Mesendoderm (in vitro differentiated cells): ENCODE measurements around the gene LAMB1.
A peak's percentile ranks its signal among the peaks of the same experiment; 100 is the strongest.
"Not testable (repeated sequence)": the region's sequence is repeated elsewhere in the genome, so short reads cannot be mapped to it uniquely, and the experiment has no call there.

Source experiments
- DNase-seq: peaks from one replicate; pipeline ENCODE4 v3.0.0; 2013
- H2AK5ac ChIP-seq: 2 replicates; pipeline ENCODE4 v1.6.1; 2013; ENCODE audit warnings: low read length, inconsistent platforms
- H2BK120ac ChIP-seq: 2 replicates; pipeline ENCODE4 v1.6.1; 2013; ENCODE audit warnings: low read depth, mild to moderate bottlenecking, low read length, moderate library complexity, mixed read lengths
- H2BK15ac ChIP-seq: replicated peaks from 2 replicates; pipeline ENCODE4 v1.6.1; 2013; ENCODE audit warnings: low read depth, mild to moderate bottlenecking, moderate library complexity
- H2BK5ac ChIP-seq: 2 replicates; pipeline ENCODE4 v1.6.1; 2013; ENCODE audit warnings: low read length, inconsistent platforms
- H3K18ac ChIP-seq: 2 replicates; pipeline ENCODE4 v1.6.1; 2013; ENCODE audit warnings: mild to moderate bottlenecking, low read length, mixed read lengths
- H3K23ac ChIP-seq: one replicate; pipeline ENCODE4 v1.6.1; 2013; ENCODE audit warnings: low read length
- H3K27ac ChIP-seq: 2 replicates; pipeline ENCODE4 v1.5.1; 2013; ENCODE audit warnings: low read depth, mild to moderate bottlenecking, inconsistent platforms, low read length, moderate library complexity
- H3K27me3 ChIP-seq: 2 replicates; pipeline ENCODE4 v1.6.1; 2013; ENCODE audit warnings: low read length, control low read depth, mild to moderate bottlenecking, inconsistent platforms; ENCODE audit not compliant: insufficient read depth, poor library complexity
- H3K36me3 ChIP-seq: 2 replicates; pipeline ENCODE4 v1.6.1; 2013; ENCODE audit warnings: low read length, inconsistent platforms; ENCODE audit not compliant: control insufficient read depth, insufficient read depth
- H3K4ac ChIP-seq: one replicate; pipeline ENCODE4 v1.6.1; 2013; ENCODE audit warnings: low read depth, mild to moderate bottlenecking, low read length, moderate library complexity
- H3K4me1 ChIP-seq: 2 replicates; pipeline ENCODE4 v1.6.1; 2013; ENCODE audit warnings: low read depth, low read length, inconsistent platforms; ENCODE audit not compliant: control insufficient read depth
- H3K4me2 ChIP-seq: 2 replicates; pipeline ENCODE4 v1.6.1; 2013; ENCODE audit warnings: low read length
- H3K4me3 ChIP-seq: 2 replicates; pipeline ENCODE4 v1.5.1; 2013; ENCODE audit warnings: mild to moderate bottlenecking, low read length
- H3K56ac ChIP-seq: one replicate; pipeline ENCODE4 v1.6.1; 2013; ENCODE audit warnings: low read length
- H3K79me1 ChIP-seq: 2 replicates; pipeline ENCODE4 v1.6.1; 2013; ENCODE audit warnings: low read length, inconsistent platforms
- H3K79me2 ChIP-seq: 2 replicates; pipeline ENCODE4 v1.6.1; 2013; ENCODE audit warnings: mild to moderate bottlenecking, low read length; ENCODE audit not compliant: control insufficient read depth, insufficient read depth
- H3K9ac ChIP-seq: 2 replicates; pipeline ENCODE4 v1.6.1; 2013; ENCODE audit warnings: low read length, inconsistent platforms
- H4K5ac ChIP-seq: one replicate; pipeline ENCODE4 v1.6.1; 2013; ENCODE audit warnings: low read length
- H4K8ac ChIP-seq: one replicate; pipeline ENCODE4 v1.6.1; 2013; ENCODE audit warnings: low read depth, mild to moderate bottlenecking, control low read depth, low read length, moderate library complexity
- WGBS: extraction: QIAGEN DNeasy Blood & Tissue Kit; methylation state at CpG from one replicate; pipeline ENCODE4 v1.1.7; 2013; ENCODE audit warnings: low lambda C conversion rate, missing lambda C conversion rate; ENCODE audit not compliant: insufficient coverage; ENCODE audit errors: extremely low coverage; 5-methylcytosine and 5-hydroxymethylcytosine counted together

The LAMB1 gene

DNA sequence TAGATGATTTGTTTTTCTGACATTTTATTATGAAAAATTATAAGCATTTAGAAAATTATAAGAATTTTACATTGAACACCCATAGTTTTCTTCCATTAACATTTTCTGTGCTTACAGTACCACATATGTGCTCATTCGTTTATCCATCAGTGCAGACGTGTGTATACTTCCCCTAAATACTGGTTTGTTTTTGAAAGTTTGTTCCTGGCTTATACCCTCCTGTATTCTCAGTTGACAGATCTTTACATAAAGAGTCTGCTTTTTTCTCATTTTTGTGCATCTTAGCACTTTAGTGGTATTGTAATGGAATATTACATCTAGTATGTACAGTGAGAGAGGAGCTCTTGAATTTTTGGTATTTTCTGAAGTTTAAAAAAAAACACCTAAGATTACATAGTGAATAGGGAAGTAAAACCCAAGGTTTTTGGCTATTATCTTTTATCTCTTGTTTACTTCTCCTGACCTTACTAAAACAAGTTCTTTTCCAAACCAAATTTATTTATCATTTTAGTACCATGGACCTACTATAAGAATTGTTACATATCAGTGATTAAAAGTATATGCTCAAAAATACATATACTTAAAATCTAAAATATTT is 103.9 kb downstream of the LAMB1 start:
- no peak overlapping the region for H3K23ac ChIP-seq
- H3K4me3 ChIP-seq: no peak overlapping the region
- H4K5ac ChIP-seq: no peak overlapping the region
- peaks cover 2% of the 10 kb centered on the region for H3K36me3 ChIP-seq
- no peaks in the 10 kb centered on the region for H3K27me3 ChIP-seq
- H2BK15ac ChIP-seq: no peak overlapping the region
- no peak overlapping the region for H3K56ac ChIP-seq
- H3K4ac ChIP-seq: no peak overlapping the region
- H3K27ac ChIP-seq: no peak overlapping the region
- no peak overlapping the region for H2BK120ac ChIP-seq
- no peak overlapping the region for H4K8ac ChIP-seq
- peaks cover 5% of the 10 kb centered on the region for H3K79me2 ChIP-seq
- DNase-seq: no peak
- no peak overlapping the region for H2AK5ac ChIP-seq
- WGBS: no CpG with 5 or more reads among the region's 2 CpGs
- H3K9ac ChIP-seq: no peak overlapping the region
- H3K4me2 ChIP-seq: no peak overlapping the region
- H2BK5ac ChIP-seq: no peak overlapping the region
- no peaks in the 10 kb centered on the region for H3K4me1 ChIP-seq
- no peak overlapping the region for H3K18ac ChIP-seq
- peaks cover 10% of the 10 kb centered on the region for H3K79me1 ChIP-seq

DNA sequence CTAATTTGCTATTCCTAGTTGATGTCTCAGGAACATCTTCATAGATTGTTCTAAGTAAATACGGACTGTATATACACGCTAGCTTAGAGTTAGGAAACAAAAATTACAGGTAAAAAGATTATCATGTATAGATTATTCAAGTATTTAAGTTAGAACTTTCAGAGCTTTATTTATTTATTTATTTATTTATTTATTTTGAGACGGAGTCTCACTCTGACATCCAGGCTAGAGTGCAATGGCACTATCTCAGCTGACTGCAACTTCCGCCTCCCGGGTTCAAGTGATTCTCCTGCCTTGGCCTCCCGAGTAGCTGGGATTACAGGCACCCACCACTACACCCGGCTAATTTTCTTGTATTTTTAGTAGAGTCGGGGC is 110.6 kb downstream of the LAMB1 start:
- H2AK5ac ChIP-seq, H3K4ac ChIP-seq, H3K56ac ChIP-seq, H4K5ac ChIP-seq, H2BK120ac ChIP-seq, H3K36me3 ChIP-seq, H4K8ac ChIP-seq, DNase-seq, H3K9ac ChIP-seq, H3K4me2 ChIP-seq, H3K4me1 ChIP-seq, H3K27me3 ChIP-seq, H3K4me3 ChIP-seq, H3K27ac ChIP-seq, H3K18ac ChIP-seq, H2BK15ac ChIP-seq, H2BK5ac ChIP-seq, H3K23ac ChIP-seq: not testable (repeated sequence)
- peaks cover 19% of the 10 kb centered on the region for H3K79me1 ChIP-seq
- peaks cover 14% of the 10 kb centered on the region for H3K79me2 ChIP-seq
- WGBS: no CpG with 5 or more reads among the region's 8 CpGs

DNA sequence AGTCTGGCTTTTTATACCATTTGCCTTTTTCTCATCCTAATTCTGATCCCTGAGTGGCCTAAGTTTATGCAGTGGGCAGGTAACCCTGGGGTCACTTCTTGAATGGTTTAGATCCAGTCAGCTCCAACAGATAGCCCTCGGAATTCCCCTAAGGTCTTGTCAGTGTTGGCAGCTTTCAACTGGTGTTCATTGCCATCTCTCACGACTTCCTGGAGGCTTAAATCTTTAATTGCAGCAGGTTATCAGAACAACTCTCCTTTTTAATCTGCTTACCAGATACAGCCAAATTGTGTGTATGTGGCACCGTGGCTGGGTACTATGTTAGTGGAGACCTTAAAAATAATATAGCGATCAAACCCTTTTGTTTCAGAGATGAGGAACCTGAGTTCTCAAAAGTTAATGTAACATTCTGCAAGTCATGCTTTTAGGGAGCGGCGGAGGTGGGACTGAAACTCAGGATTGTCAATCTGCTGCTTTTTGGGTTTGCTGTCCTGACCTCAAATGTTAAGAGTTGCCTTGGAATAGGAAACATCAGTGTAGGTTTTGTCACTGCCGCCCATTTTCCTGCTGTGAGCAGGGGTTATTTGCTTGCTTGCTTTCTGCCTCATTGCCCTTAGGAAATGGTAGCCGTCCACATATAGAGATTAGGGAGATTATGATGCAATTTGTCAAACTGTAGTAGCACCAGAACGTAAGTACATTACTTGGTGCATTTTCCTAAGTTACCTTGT is 111.2 kb downstream of the LAMB1 start:
- Histone ChIP-seq H2BK15ac (no peak overlapping the region), H2AK5ac (no peak overlapping the region), H3K18ac (peak overlapping the region; percentile 71), H3K27ac (peak overlapping the region; percentile 85), H4K8ac (no peak overlapping the region), H3K56ac (peak overlapping the region; percentile 99), H3K79me1 (peaks cover 19% of the 10 kb centered on the region), H2BK120ac (no peak overlapping the region), H2BK5ac (no peak overlapping the region), H3K79me2 (peaks cover 14% of the 10 kb centered on the region), H3K4me2 (peak overlapping the region; percentile 97), H3K4me1 (peaks cover 5% of the 10 kb centered on the region), H4K5ac (no peak overlapping the region), H3K4ac (no peak overlapping the region), H3K4me3 (peak overlapping the region; percentile 97), H3K9ac (peak overlapping the region; percentile 92), H3K27me3 (no peaks in the 10 kb centered on the region), H3K23ac (no peak overlapping the region), H3K36me3 (peaks cover 2% of the 10 kb centered on the region)
- peak; percentile 7 for DNase-seq
- no CpG with 5 or more reads among the region's 9 CpGs for WGBS

DNA sequence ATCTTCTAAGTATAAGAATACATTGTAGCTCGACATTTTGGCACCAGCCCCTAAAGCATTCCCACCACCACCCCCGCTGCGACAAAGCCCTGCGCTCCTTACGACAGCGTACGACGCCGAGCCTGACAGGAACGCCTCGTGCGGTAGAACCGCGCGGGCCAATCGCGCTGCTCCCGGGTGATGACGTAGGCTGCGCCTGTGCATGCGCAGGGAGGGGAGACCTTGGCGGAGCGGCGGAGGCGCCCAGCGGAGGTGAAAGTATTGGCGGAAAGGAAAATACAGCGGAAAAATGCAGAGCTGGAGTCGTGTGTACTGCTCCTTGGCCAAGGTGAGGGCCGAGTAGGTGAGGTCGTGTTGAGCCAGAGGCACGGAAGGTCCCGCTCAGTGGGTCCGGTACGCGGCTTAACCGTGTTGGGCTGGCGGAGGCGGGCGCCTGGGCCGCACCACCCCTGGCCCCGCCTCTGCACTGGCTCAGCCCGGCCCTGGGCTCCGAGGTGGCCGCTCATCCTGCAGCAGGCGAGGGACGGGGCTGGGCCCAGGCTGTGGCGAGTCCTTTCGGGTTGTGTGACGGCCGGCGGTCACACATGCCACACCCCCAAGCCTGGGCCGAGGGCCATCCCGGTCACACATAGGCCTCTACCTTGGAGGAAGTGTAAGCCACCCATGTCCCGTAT is 111.9 kb downstream of the LAMB1 start, which contains the start of gene DLD:
Gene DLD (plus strand): TSS at position 222 of the 674 bp plus-strand sequence. CDS start 68 bp downstream, at position 290.
- Histone ChIP-seq H2BK15ac (no peak within 1 kb of the TSS), H3K4me3 (peak within 1 kb of the TSS; percentile 97), H3K4me1 (peaks cover 5% of the 10 kb centered on the region), H3K79me1 (peaks cover 18% of the 10 kb centered on the region), H2BK5ac (peak within 1 kb of the TSS; percentile 55), H3K18ac (peak within 1 kb of the TSS; percentile 77), H3K56ac (peak within 1 kb of the TSS; percentile 99), H4K5ac (no peak within 1 kb of the TSS), H4K8ac (peak within 1 kb of the TSS; percentile 91), H3K27me3 (no peaks in the 10 kb centered on the region), H3K23ac (no peak within 1 kb of the TSS), H3K4me2 (peak within 1 kb of the TSS; percentile 97), H3K9ac (peak within 1 kb of the TSS; percentile 92), H2AK5ac (no peak within 1 kb of the TSS), H3K36me3 (peaks cover under 1% of the 10 kb centered on the region), H3K4ac (no peak within 1 kb of the TSS), H3K79me2 (peaks cover 12% of the 10 kb centered on the region), H3K27ac (peak within 1 kb of the TSS; percentile 85), H2BK120ac (no peak within 1 kb of the TSS)
- peak; percentile 96 for DNase-seq
- no CpG with 5 or more reads among the region's 55 CpGs for WGBS

DNA sequence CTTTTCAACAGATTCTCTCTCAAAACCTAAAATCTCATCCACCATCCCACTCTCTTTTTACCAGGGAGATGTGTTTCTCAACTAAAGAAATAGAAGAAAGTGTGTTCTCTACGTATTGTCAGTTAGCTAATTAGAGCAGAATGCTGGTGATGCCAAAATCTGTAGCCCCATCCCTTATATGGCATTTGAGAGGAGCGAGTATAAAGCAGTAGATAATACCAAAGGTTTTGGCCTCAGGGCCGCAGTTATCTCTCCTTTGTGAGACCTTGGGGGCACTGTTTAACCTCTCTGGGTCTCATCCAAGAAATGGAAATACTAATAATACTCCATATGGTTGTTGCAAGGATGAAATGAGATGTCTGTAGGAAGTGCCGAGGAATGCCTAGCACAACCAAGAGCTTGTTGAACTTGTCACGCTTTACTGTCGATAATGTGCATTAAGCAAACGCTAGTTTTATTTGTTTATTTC is 112.4 kb downstream of the LAMB1 start:
- Histone ChIP-seq H3K56ac (peak overlapping the region; percentile 73), H3K4me1 (peaks cover 5% of the 10 kb centered on the region), H2BK120ac (no peak overlapping the region), H3K4me3 (peak overlapping the region; percentile 15), H3K4ac (no peak overlapping the region), H3K23ac (no peak overlapping the region), H3K36me3 (no peaks in the 10 kb centered on the region), H4K8ac (peak overlapping the region; percentile 91), H3K18ac (no peak overlapping the region), H3K9ac (peak overlapping the region; percentile 44), H3K27me3 (no peaks in the 10 kb centered on the region), H3K79me2 (peaks cover 10% of the 10 kb centered on the region), H3K27ac (no peak overlapping the region), H3K4me2 (peak overlapping the region; percentile 61), H3K79me1 (peaks cover 14% of the 10 kb centered on the region), H4K5ac (no peak overlapping the region), H2BK15ac (no peak overlapping the region), H2AK5ac (no peak overlapping the region), H2BK5ac (no peak overlapping the region)
- WGBS: no CpG with 5 or more reads among the region's 7 CpGs
- no peak for DNase-seq
